ENCODE data around the gene ZNRF2.
"Not testable (repeated sequence)": the region's sequence is repeated elsewhere in the genome, so short reads cannot be mapped to it uniquely, and the experiment has no call there.

DNA sequence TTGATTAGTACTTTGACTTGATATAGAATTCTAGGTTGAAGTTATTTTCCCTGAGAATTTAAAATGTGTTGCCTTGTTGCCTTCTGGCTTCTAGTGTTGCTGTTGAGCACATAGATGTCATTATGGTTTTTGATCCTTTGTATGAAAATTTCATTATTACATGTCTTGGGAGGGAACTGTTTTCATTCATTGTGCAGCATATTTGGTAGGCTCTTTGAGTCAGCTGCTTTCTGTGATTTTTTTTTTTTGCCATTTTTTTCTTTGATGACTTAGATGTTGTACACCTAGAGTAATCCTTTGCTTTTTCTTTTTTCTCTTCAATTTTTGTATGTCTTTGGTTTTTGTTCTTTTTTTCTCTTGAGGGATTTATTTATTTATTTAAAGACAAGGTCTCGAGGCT lies 13.1 kb downstream of the ZNRF2 start:
- not testable (repeated sequence) for TF ChIP-seq POLR2A, POU2F2, TAF1, POLR2AphosphoS5 (IDR thresholded peaks at IDR 0.05; ENCODE audit: low read depth, low read length)

Measured in GM12891 (cell line).